Neural cell (in vitro differentiated cells): ENCODE results near the gene TUBB1. TPM values are rescaled to one million over a fixed set of nuclear protein-coding genes. Genes with fewer than 3 reads are reported as not detected.

ENCODE experiments used
- H2AFZ ChIP-seq: fragments of 200-600, 300-800 bp; sonication (generic), shearing (Covaris generic); 2 replicates; pipeline ENCODE4 v1.6.0; 2014; ENCODE audit warnings: low read depth, mild to moderate bottlenecking, antibody characterized with exemption, low read length, moderate library complexity
- H3F3A ChIP-seq: fragments of 200-600 bp; shearing (Covaris generic); 2 replicates; pipeline ENCODE4 v1.6.1; 2016; ENCODE audit warnings: mild to moderate bottlenecking, moderate library complexity, mixed read lengths, antibody characterized with exemption, low read length; ENCODE audit not compliant: insufficient read depth, poor library complexity, severe bottlenecking
- H3K27ac ChIP-seq: fragments of 200-600, 300-800 bp; sonication (generic), shearing (Covaris generic); 2 replicates; pipeline ENCODE4 v1.5.1; 2014; ENCODE audit warnings: mild to moderate bottlenecking, low read length, moderate library complexity
- H3K27me3 ChIP-seq: fragments of 300-800, 200-600 bp; sonication (generic), shearing (Covaris generic); 2 replicates; pipeline ENCODE4 v1.6.0; 2014; ENCODE audit warnings: mild to moderate bottlenecking, low read depth, low read length, moderate library complexity; ENCODE audit not compliant: insufficient read depth
- H3K36me3 ChIP-seq: fragments of 300-800, 200-600 bp; sonication (generic), shearing (Covaris generic); 2 replicates; pipeline ENCODE4 v1.5.1; 2014; ENCODE audit warnings: mild to moderate bottlenecking, antibody characterized with exemption, low read length, moderate library complexity; ENCODE audit not compliant: insufficient read depth
- H3K4me2 ChIP-seq: fragments of 300-800, 200-600 bp; sonication (generic), shearing (Covaris generic); 2 replicates; pipeline ENCODE4 v1.6.0; 2014; ENCODE audit warnings: mild to moderate bottlenecking, low read length
- H3K4me3 ChIP-seq: fragments of 300-800, 200-600 bp; sonication (generic), shearing (Covaris generic); 2 replicates; pipeline ENCODE4 v1.5.1; 2014; ENCODE audit warnings: mild to moderate bottlenecking, low read length, moderate library complexity
- H3K79me2 ChIP-seq: fragments of 200-600 bp; shearing (Covaris generic); replicated peaks from 2 replicates; pipeline ENCODE4 v1.6.0; 2014; ENCODE audit warnings: mild to moderate bottlenecking, low read length, moderate library complexity; ENCODE audit not compliant: insufficient read depth
- H3K9ac ChIP-seq: fragments of 300-800, 200-600 bp; sonication (generic), shearing (Covaris generic); 2 replicates; pipeline ENCODE4 v1.6.1; 2016; ENCODE audit warnings: mild to moderate bottlenecking, low read length, mixed read lengths
- H3K9me2 ChIP-seq: fragments of 200-600 bp; shearing (Covaris generic); 2 replicates; pipeline ENCODE4 v1.6.1; 2016; ENCODE audit warnings: mild to moderate bottlenecking, low read length, mixed read lengths; ENCODE audit not compliant: insufficient read depth
- H3K9me3 ChIP-seq: fragments of 200-600, 300-800 bp; sonication (generic), shearing (Covaris generic); 2 replicates; pipeline ENCODE4 v1.6.1; 2016; ENCODE audit warnings: mild to moderate bottlenecking, mixed run types, low read length, moderate library complexity, mixed read lengths
- H4K20me1 ChIP-seq: fragments of 200-600 bp; shearing (Covaris generic); 2 replicates; pipeline ENCODE4 v1.6.1; 2016; ENCODE audit warnings: mild to moderate bottlenecking, mixed run types; ENCODE audit not compliant: insufficient read depth
- CTCF ChIP-seq: fragments of 450-650 bp; IDR thresholded peaks from 2 replicates; pipeline ENCODE4 v1.5.1; 2014; ENCODE audit warnings: antibody characterized with exemption, mild to moderate bottlenecking, moderate library complexity; ENCODE audit not compliant: poor library complexity, severe bottlenecking
- EP300 ChIP-seq: fragments of 450-650 bp; conservative IDR thresholded peaks from 2 replicates; pipeline ENCODE4 v1.6.1; 2014; ENCODE audit warnings: antibody characterized with exemption, mild to moderate bottlenecking, moderate library complexity; ENCODE audit not compliant: poor library complexity, severe bottlenecking
- EZH2 ChIP-seq: fragments of 200-600, 300-800 bp; shearing (Covaris generic), sonication (generic); IDR thresholded peaks from 2 replicates; pipeline ENCODE4 v1.6.1; 2014; ENCODE audit warnings: antibody characterized with exemption, low read length, borderline replicate concordance, mild to moderate bottlenecking; ENCODE audit not compliant: insufficient read depth, poor library complexity, severe bottlenecking
- MXI1 ChIP-seq: fragments of 450-650 bp; conservative IDR thresholded peaks from 2 replicates; pipeline ENCODE4 v1.6.1; 2014; ENCODE audit warnings: antibody characterized with exemption, mild to moderate bottlenecking; ENCODE audit not compliant: poor library complexity, severe bottlenecking
- POLR2AphosphoS5 ChIP-seq: IDR thresholded peaks from 2 replicates; pipeline ENCODE4 v1.6.1; 2012
- RAD21 ChIP-seq: fragments of 450-650 bp; conservative IDR thresholded peaks from 2 replicates; pipeline ENCODE4 v1.6.1; 2014; ENCODE audit warnings: antibody characterized with exemption, mild to moderate bottlenecking, moderate library complexity
- SMC3 ChIP-seq: fragments of 450-650 bp; conservative IDR thresholded peaks from 2 replicates; pipeline ENCODE4 v1.6.1; 2014; ENCODE audit warnings: antibody characterized with exemption, mild to moderate bottlenecking, moderate library complexity; ENCODE audit not compliant: poor library complexity
- TAF1 ChIP-seq: IDR thresholded peaks from 2 replicates; pipeline ENCODE4 v1.6.1; 2012; ENCODE audit warnings: low read depth
- polyA plus RNA-seq: library from polyadenylated mRNA; depleted of rRNA; stranded (reverse); fragments of >200 nt; gene quantifications from 2 replicates; pipeline ENCODE4 v1.2.3, GENCODE V29; 2014
- TF ChIP-seq, protein P1 (sequence below): IDR thresholded peaks from 2 replicates; pipeline ENCODE4 v1.6.1; 2012; ENCODE audit warnings: borderline replicate concordance

Gene TUBB1
- polyA plus RNA-seq, 1 donor from 2014 or later, result not detected

DNA sequence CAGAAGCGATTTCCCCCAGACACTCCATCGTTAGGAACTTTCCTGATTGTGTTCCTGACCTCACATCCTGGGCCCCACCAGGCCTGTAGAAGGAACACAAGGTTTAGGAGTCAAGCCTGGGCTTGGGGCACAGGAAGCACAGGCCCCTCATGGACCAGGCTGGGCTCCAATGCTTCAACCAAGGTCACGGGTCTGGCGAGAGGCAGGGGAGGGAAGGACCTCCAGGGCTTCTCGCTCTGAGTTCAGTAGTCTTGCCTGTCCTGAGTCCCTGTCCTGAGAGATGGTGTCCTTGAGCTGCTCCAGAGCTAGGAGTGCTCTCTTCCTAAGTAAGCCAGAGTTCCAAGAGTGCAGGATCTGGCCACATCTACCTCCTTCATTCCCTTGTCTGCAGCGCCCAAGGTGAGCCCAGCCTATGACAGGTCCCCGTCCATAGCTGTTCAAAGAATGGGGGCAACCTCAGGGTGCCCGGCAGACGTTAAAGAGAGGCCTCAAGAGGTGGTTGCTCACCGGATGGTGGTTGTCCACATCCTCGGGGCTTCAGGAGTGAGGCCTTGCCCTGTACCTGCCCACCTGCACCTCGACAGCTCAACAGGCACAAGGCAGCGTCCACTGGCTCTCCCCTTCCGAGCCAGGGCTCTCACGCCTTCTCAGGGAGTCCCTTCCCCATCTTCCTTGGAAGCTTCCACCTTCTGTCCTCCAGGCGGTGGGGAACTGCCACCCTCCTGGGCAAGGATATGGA is 1.6 kb upstream of the TUBB1 start:
- no peak overlapping the region for H2AFZ ChIP-seq
- H4K20me1 ChIP-seq, result no peaks in the 10 kb centered on the region
- TF ChIP-seq MXI1 (no peak), CTCF (no peak), EZH2 (no peak), POLR2AphosphoS5 (no peak), RAD21 (no peak), SMC3 (no peak), EP300 (no peak)
- TF ChIP-seq, protein P1, sequence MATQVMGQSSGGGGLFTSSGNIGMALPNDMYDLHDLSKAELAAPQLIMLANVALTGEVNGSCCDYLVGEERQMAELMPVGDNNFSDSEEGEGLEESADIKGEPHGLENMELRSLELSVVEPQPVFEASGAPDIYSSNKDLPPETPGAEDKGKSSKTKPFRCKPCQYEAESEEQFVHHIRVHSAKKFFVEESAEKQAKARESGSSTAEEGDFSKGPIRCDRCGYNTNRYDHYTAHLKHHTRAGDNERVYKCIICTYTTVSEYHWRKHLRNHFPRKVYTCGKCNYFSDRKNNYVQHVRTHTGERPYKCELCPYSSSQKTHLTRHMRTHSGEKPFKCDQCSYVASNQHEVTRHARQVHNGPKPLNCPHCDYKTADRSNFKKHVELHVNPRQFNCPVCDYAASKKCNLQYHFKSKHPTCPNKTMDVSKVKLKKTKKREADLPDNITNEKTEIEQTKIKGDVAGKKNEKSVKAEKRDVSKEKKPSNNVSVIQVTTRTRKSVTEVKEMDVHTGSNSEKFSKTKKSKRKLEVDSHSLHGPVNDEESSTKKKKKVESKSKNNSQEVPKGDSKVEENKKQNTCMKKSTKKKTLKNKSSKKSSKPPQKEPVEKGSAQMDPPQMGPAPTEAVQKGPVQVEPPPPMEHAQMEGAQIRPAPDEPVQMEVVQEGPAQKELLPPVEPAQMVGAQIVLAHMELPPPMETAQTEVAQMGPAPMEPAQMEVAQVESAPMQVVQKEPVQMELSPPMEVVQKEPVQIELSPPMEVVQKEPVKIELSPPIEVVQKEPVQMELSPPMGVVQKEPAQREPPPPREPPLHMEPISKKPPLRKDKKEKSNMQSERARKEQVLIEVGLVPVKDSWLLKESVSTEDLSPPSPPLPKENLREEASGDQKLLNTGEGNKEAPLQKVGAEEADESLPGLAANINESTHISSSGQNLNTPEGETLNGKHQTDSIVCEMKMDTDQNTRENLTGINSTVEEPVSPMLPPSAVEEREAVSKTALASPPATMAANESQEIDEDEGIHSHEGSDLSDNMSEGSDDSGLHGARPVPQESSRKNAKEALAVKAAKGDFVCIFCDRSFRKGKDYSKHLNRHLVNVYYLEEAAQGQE, result no peak
- no peaks in the 10 kb centered on the region for H3F3A ChIP-seq
- no peak overlapping the region for H3K27ac ChIP-seq
- no peaks in the 10 kb centered on the region for H3K79me2 ChIP-seq
- no peaks in the 10 kb centered on the region for H3K27me3 ChIP-seq
- H3K4me3 ChIP-seq, result no peak overlapping the region
- H3K9me2 ChIP-seq, result no peaks in the 10 kb centered on the region
- no peaks in the 10 kb centered on the region for H3K9me3 ChIP-seq
- no peak overlapping the region for H3K4me2 ChIP-seq
- no peaks in the 10 kb centered on the region for H3K36me3 ChIP-seq
- H3K9ac ChIP-seq, result no peak overlapping the region

DNA sequence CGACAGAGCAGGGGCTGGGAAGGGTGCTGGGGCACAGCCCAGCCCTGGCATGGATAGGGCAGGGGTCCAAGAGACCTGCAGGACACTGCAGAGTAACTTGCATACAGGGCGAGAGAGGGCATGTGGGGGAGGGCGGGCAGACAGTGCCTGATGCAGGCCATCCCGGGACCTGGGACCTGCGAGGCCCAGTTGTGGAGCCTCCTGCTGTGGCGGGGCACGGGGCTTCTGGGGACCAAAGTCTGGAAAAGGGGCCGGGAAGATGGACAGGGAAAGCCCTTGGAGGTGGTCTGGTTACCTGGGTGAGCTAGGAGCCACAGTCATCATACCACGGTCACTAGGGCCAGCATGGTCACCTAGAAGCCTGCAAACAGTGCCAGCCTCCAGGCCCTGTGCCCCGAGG is 412 bp upstream of the TUBB1 start:
- Histone ChIP-seq H3K4me3 (no peak overlapping the region), H3K4me2 (no peak overlapping the region)
- TF ChIP-seq RAD21, result no peak
- TF ChIP-seq POLR2AphosphoS5, result no peak
- no peak for TF ChIP-seq CTCF
- TF ChIP-seq EZH2, result no peak
- no peak for TF ChIP-seq TAF1
- TF ChIP-seq SMC3, result no peak
- TF ChIP-seq, protein P1, result no peak
- no peak for TF ChIP-seq EP300
- TF ChIP-seq MXI1, result no peak

More for the DNA sequence above, 412 bp upstream of the TUBB1 start:
- Histone ChIP-seq H3K27ac (no peak overlapping the region), H3K79me2 (no peaks in the 10 kb centered on the region), H3K9me3 (no peaks in the 10 kb centered on the region), H2AFZ (no peak overlapping the region), H3K36me3 (no peaks in the 10 kb centered on the region), H3F3A (no peaks in the 10 kb centered on the region), H4K20me1 (no peaks in the 10 kb centered on the region), H3K9me2 (no peaks in the 10 kb centered on the region), H3K27me3 (no peaks in the 10 kb centered on the region), H3K9ac (no peak overlapping the region)
